Stimulated activated CD4-positive, alpha-beta T cell treated with anti-CD3 and anti-CD28 coated beads, TNF-alpha, amount 100 ng/mL, for 1 hour (primary cell): Measurements from ENCODE around the gene NPPB.

Experiments used
- DNase-seq, 3 donors: peaks; one replicate each; pipeline ENCODE4 v3.0.0-alpha.2; 2020; ENCODE audit warnings: low read depth in 3 of 3, low spot score in 1 of 3

The NPPB gene

GRCh38 chr1:11881749-11882441 is 23.1 kb upstream of the NPPB start:
- DNase-seq: no peak

GRCh38 chr1:11880911-11881748 is 22.4 kb upstream of the NPPB start:
- DNase-seq: no peak

- DNase-seq: no peak
Observed at GRCh38 chr1:11880181-11880575, 21.4 kb upstream of the NPPB start.

- DNase-seq: no peak
Observed at GRCh38 chr1:11879311-11880180, 20.8 kb upstream of the NPPB start.

- DNase-seq: no peak
Observed at GRCh38 chr1:11878891-11879190, 20.1 kb upstream of the NPPB start.

GRCh38 chr1:11878081-11878890 is 19.5 kb upstream of the NPPB start:
- no peak for DNase-seq

- DNase-seq: no peak
Observed at GRCh38 chr1:11877074-11877473, 18.3 kb upstream of the NPPB start.

- no peak for DNase-seq
Observed at GRCh38 chr1:11875094-11875493, 16.3 kb upstream of the NPPB start.

- no peak for DNase-seq
Observed at GRCh38 chr1:11874624-11875023, 15.9 kb upstream of the NPPB start.

- no peak for DNase-seq
Observed at GRCh38 chr1:11874258-11874562, 15.5 kb upstream of the NPPB start.

GRCh38 chr1:11873395-11874257 is 14.9 kb upstream of the NPPB start:
- DNase-seq: no peak

- DNase-seq: no peak
Observed at GRCh38 chr1:11872545-11872944, 13.8 kb upstream of the NPPB start.

- DNase-seq: no peak
Observed at GRCh38 chr1:11869650-11870207, 11.0 kb upstream of the NPPB start.

- DNase-seq: no peak
Observed at GRCh38 chr1:11869104-11869503, 10.4 kb upstream of the NPPB start.

GRCh38 chr1:11868331-11868980 is 9.7 kb upstream of the NPPB start:
- DNase-seq: no peak

GRCh38 chr1:11862890-11863289 is 4.1 kb upstream of the NPPB start:
- DNase-seq: no peak

GRCh38 chr1:11860587-11860986 is 1.8 kb upstream of the NPPB start:
- DNase-seq: no peak

GRCh38 chr1:11860083-11860482 is 1.3 kb upstream of the NPPB start:
- DNase-seq: no peak
